ENCODE data around the gene KCNJ14. TPM values are rescaled to one million over a fixed set of nuclear protein-coding genes. Genes with fewer than 3 reads are reported as not detected.

The KCNJ14 gene
- total RNA-seq, 1 donor from 2014 or later = 1.2 TPM

Other genes starting within 250 kb of the KCNJ14 start
- 78.5 and 116 TPM in 2 replicates for gene CARD8, start 199.7 kb upstream of the KCNJ14 start, total RNA-seq
- gene ZNF114, start 185.5 kb upstream of the KCNJ14 start, total RNA-seq = 0.23 and 1.2 TPM in 2 replicates
- 37.7 and 44.7 TPM in 2 replicates for gene EMP3, start 130.0 kb upstream of the KCNJ14 start, total RNA-seq
- 5.1 and 6.8 TPM in 2 replicates for gene TMEM143, start 91.6 kb upstream of the KCNJ14 start, total RNA-seq
- gene SYNGR4, start 91.2 kb upstream of the KCNJ14 start, total RNA-seq = not detected in 2 replicates
- gene KDELR1, start 64.0 kb upstream of the KCNJ14 start, total RNA-seq = 174 and 177 TPM in 2 replicates
- gene GRIN2D, start 61.9 kb upstream of the KCNJ14 start, total RNA-seq = 0.53 and 0.76 TPM in 2 replicates
- gene GRWD1, start 9.6 kb upstream of the KCNJ14 start, total RNA-seq = 34.2 and 35.7 TPM in 2 replicates
- gene CYTH2, start 13.8 kb downstream of the KCNJ14 start, total RNA-seq = 78.1 and 91.0 TPM in 2 replicates
- not detected in 2 replicates for gene LMTK3, start 56.3 kb downstream of the KCNJ14 start, total RNA-seq
- 0.19 TPM in 1 of 2 replicates, not detected in the other for gene SULT2B1, start 96.6 kb downstream of the KCNJ14 start, total RNA-seq
- gene SPACA4, start 151.2 kb downstream of the KCNJ14 start, total RNA-seq = not detected in 2 replicates
- not detected in 2 replicates for gene FAM83E, start 159.5 kb downstream of the KCNJ14 start, total RNA-seq
- 1,686 and 2,007 TPM in 2 replicates for gene RPL18, start 163.6 kb downstream of the KCNJ14 start, total RNA-seq
- 8.9 and 21.2 TPM in 2 replicates for gene SPHK2, start 163.9 kb downstream of the KCNJ14 start, total RNA-seq
- 2.9 and 4.1 TPM in 2 replicates for gene DBP, start 181.8 kb downstream of the KCNJ14 start, total RNA-seq
- 2.6 and 3.2 TPM in 2 replicates for gene CA11, start 190.6 kb downstream of the KCNJ14 start, total RNA-seq
- gene NTN5, start 217.4 kb downstream of the KCNJ14 start, total RNA-seq = 1.4 and 1.8 TPM in 2 replicates
- gene FUT2, start 240.4 kb downstream of the KCNJ14 start, total RNA-seq = not detected in 2 replicates

Data from glomerular endothelial cell (primary cell).